ENCODE results near the gene ETFA.

DNA sequence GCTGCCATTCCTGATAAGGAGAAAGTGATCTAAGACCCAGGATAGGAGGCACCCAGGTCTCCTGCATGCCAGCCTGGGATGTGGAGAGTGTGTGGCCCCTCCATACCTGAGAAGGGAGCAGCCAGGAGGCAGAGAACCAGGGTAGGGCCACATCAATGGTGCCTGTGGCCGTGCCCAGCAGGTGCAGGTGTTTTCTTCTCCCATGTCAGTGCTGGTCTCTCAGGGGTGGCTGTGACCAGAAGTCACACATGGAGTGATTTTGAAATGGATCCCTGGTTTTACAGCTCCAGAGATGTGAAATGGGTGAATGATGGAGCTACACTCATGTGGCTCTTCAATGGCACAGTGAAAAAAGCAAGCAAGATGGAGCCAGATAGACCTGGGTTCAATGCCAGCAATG lies 22.0 kb upstream of the ETFA start:
- TF ChIP-seq, protein P1, sequence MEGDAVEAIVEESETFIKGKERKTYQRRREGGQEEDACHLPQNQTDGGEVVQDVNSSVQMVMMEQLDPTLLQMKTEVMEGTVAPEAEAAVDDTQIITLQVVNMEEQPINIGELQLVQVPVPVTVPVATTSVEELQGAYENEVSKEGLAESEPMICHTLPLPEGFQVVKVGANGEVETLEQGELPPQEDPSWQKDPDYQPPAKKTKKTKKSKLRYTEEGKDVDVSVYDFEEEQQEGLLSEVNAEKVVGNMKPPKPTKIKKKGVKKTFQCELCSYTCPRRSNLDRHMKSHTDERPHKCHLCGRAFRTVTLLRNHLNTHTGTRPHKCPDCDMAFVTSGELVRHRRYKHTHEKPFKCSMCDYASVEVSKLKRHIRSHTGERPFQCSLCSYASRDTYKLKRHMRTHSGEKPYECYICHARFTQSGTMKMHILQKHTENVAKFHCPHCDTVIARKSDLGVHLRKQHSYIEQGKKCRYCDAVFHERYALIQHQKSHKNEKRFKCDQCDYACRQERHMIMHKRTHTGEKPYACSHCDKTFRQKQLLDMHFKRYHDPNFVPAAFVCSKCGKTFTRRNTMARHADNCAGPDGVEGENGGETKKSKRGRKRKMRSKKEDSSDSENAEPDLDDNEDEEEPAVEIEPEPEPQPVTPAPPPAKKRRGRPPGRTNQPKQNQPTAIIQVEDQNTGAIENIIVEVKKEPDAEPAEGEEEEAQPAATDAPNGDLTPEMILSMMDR (IDR thresholded peaks at IDR 0.05) = no peak
- no peak for TF ChIP-seq ZFX (IDR thresholded peaks at IDR 0.05; ENCODE audit: borderline replicate concordance)
